Astrocyte of the cerebellum (primary cell): ENCODE data around the gene CLDN10.

ENCODE experiments used
- DNase-seq: peaks from one replicate; pipeline ENCODE4 v3.0.0-alpha.2; 2011; ENCODE audit warnings: low read depth
- H3K4me3 ChIP-seq: 2 replicates; pipeline ENCODE4 v1.5.1; 2011; ENCODE audit warnings: mild to moderate bottlenecking, low read depth, low read length, moderate library complexity
- in situ Hi-C: cut with HindIII; loops from 2 replicates; pipeline ENCODE4 v1.10.0; 2017; ENCODE audit warnings: low sequenced_read_pairs
- TF ChIP-seq, protein P1 (sequence below): IDR thresholded peaks from 2 replicates; pipeline ENCODE4 v1.5.1; 2012; ENCODE audit warnings: low read length, low read depth, moderate library complexity, mild to moderate bottlenecking; ENCODE audit errors: missing control alignments

The CLDN10 gene

GRCh38 chr13:95536632-95537241, 15.8 kb upstream of the CLDN10 start:
- no peak overlapping the region for H3K4me3 ChIP-seq
- in situ Hi-C loops: no loop called here
- TF ChIP-seq, protein P1, sequence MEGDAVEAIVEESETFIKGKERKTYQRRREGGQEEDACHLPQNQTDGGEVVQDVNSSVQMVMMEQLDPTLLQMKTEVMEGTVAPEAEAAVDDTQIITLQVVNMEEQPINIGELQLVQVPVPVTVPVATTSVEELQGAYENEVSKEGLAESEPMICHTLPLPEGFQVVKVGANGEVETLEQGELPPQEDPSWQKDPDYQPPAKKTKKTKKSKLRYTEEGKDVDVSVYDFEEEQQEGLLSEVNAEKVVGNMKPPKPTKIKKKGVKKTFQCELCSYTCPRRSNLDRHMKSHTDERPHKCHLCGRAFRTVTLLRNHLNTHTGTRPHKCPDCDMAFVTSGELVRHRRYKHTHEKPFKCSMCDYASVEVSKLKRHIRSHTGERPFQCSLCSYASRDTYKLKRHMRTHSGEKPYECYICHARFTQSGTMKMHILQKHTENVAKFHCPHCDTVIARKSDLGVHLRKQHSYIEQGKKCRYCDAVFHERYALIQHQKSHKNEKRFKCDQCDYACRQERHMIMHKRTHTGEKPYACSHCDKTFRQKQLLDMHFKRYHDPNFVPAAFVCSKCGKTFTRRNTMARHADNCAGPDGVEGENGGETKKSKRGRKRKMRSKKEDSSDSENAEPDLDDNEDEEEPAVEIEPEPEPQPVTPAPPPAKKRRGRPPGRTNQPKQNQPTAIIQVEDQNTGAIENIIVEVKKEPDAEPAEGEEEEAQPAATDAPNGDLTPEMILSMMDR: peak; percentile 27
- DNase-seq: no peak

DNA sequence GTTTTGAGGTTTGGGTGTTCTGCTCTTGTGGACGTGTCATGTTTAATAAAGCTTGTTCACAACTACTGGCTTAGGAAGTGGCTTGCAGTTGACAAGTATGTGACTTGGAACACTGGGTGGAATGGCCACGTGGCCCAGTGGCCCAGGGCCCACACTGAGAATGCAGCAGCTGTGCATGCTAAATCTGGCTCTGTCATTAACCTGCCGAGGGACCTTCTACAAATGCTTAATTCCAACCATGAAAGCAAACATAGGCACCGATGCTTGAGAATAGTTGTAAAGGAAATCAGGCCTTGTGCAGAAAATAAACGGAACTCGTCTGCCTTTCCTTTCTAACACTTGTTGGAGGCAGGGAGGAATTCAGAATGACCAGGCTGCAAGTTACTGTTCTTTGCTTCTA, 11.6 kb upstream of the CLDN10 start:
- H3K4me3 ChIP-seq: no peak overlapping the region
- in situ Hi-C loops: no loop called here
- DNase-seq: no peak
- TF ChIP-seq, protein P1: no peak

GRCh38 chr13:95541308-95541707, 11.2 kb upstream of the CLDN10 start:
- in situ Hi-C loops: no loop called here
- no peak for DNase-seq
- TF ChIP-seq, protein P1: no peak
- H3K4me3 ChIP-seq: no peak overlapping the region

DNA sequence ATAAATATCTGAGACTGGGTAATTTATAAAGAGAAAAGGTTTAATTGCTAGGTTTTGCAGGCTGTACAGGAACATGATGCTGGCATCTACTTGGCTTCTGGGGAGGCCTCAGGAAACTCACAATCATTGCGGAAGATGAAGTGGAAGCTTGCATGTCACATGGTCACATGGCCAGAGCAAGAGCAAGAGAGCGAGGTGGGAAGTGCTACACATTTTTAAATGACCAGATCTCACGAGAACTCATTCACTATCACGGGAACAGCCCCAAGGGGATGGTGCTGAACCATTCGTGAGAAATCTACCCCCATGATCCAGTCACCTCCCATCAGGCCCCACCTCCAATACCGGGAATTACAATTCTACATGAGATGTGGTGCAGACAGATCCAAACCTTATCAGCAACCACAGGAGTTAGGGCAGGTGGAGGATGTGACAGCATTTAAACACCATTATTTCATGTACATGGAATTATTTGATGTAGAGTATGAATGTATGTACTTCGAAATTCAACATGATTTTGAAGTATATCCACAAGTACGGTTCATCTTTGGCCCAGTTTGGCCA, 10.5 kb upstream of the CLDN10 start:
- TF ChIP-seq, protein P1: no peak
- no peak for DNase-seq
- H3K4me3 ChIP-seq: no peak overlapping the region
- in situ Hi-C loops: no loop called here

DNA sequence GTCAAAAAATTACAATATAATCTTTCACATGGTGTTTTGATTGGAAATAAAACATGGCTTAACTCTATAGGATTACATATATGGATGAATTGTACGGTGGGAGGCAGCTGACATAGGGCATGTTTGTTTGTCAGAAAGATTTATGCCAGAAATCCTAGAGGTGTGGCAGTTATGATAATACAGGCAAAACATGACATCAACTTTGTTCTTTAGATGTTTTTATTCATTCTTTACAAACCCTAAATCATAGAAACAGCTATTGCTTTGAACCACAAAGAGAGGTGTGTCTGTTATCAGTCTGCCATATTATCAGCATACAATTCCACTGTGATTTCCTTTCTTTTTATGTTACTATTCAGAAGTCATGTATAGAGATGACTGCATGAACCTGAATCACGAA, 8.2 kb upstream of the CLDN10 start:
- in situ Hi-C loops: no loop called here
- TF ChIP-seq, protein P1: no peak
- H3K4me3 ChIP-seq: no peak overlapping the region
- DNase-seq: no peak

DNA sequence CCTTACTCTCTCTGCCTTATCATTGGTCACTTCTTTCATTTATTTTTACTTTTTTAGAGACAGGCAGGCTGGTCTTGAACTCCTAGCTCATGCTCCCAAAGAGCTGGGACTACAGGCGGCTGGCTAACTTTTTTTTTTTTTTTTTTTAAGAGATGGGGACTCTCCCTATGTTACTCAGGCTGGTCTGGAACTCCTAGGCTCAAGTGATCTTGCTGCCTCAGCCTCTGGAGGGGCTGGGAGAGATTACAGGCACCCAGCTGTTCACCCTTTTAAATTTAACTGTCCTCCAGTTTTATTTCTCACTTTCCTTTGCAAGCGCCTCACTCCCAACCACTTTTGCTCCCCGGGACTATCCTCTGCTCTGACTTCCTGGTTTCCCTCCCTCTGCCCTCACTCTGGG, 5.6 kb upstream of the CLDN10 start:
- DNase-seq: no peak
- TF ChIP-seq, protein P1: no peak
- no peak overlapping the region for H3K4me3 ChIP-seq
- in situ Hi-C loops: no loop called here
